Eye (tissue), 1 donor: Measurements from ENCODE around the gene WDR45B.
"Not testable (repeated sequence)": the region's sequence is repeated elsewhere in the genome, so short reads cannot be mapped to it uniquely, and the experiment has no call there.

Experiments used
- DNase-seq: peaks from one replicate; pipeline ENCODE4 v3.0.0-alpha.2; 2015

WDR45B gene

GRCh38 chr17:82598256-82599119 is 49.8 kb downstream of the WDR45B start:
- no peak for DNase-seq

- no peak for DNase-seq
Observed at GRCh38 chr17:82596837-82597672, 51.2 kb downstream of the WDR45B start.

- no peak for DNase-seq
Observed at GRCh38 chr17:82596296-82596695, 51.9 kb downstream of the WDR45B start.

- DNase-seq: no peak
Observed at GRCh38 chr17:82595893-82596292, 52.4 kb downstream of the WDR45B start.

GRCh38 chr17:82594571-82594970 is 53.7 kb downstream of the WDR45B start:
- no peak for DNase-seq

GRCh38 chr17:82593590-82594087 is 54.6 kb downstream of the WDR45B start:
- DNase-seq: peak; percentile 43

- peak; percentile 89 for DNase-seq
Observed at GRCh38 chr17:82592767-82593589, 55.3 kb downstream of the WDR45B start.

GRCh38 chr17:82592289-82592766 is 55.9 kb downstream of the WDR45B start:
- no peak for DNase-seq

GRCh38 chr17:82590881-82591539 is 57.2 kb downstream of the WDR45B start:
- no peak for DNase-seq

- DNase-seq: no peak
Observed at GRCh38 chr17:82590216-82590615, 58.0 kb downstream of the WDR45B start.

- no peak for DNase-seq
Observed at GRCh38 chr17:82589851-82590180, 58.4 kb downstream of the WDR45B start.

- no peak for DNase-seq
Observed at GRCh38 chr17:82588266-82589175, 59.7 kb downstream of the WDR45B start.

- DNase-seq: no peak
Observed at GRCh38 chr17:82587234-82588086, 60.8 kb downstream of the WDR45B start.

- DNase-seq: no peak
Observed at GRCh38 chr17:82586576-82587233, 61.5 kb downstream of the WDR45B start.

GRCh38 chr17:82585935-82586575 is 62.2 kb downstream of the WDR45B start:
- DNase-seq: peak; percentile 71

GRCh38 chr17:82583720-82584234 is 64.5 kb downstream of the WDR45B start:
- DNase-seq: no peak

- no peak for DNase-seq
Observed at GRCh38 chr17:82582709-82583108, 65.5 kb downstream of the WDR45B start.

GRCh38 chr17:82582213-82582612 is 66.0 kb downstream of the WDR45B start:
- DNase-seq: no peak

- DNase-seq: not testable (repeated sequence)
Observed at GRCh38 chr17:82579969-82580368, 68.3 kb downstream of the WDR45B start.
